ENCODE results near the gene AKNA.

Gene AKNA

DNA sequence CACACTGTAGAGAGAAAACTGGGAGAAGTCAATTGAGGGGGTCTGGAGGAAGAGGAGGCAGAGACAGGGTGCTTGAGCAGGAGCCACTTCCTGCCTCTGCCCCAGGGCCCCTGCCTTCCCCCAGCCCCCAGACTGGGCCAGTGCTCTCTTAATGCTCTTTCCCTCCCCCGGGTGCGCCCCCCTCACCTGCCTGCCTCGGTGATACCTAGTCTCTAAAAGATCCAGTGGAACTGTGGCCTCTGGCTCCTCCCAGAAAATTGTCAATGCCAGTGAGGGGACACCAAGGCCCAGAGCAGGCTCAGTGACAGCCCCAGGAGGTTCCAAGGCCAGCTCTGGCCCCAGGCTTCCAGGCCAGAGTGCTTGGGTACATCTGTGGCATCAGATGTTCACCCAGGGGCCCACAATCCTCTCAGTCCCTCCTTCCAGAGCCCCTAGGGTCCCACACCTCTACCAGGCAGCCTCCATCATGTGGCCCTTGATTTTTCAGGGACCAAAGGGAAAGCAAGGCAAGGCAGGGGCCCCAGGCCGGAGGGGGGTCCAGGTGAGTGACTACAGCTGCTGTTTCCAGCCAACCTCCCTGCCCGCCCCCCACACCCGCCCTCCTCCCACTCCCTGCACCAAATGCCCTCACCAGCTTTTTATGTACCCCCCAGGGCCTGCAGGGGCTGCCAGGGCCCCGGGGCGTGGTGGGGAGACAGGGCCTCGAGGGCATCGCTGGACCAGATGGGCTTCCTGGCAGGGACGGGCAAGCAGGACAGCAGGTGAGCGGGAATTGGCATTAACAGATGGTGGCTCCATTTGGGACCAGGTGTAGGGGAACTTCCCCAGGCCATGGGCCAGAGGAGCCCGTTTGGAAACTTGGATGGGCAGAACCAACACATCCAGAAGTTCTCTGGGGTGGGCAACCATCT lies 98.0 kb downstream of the AKNA start:
- H3K4me3 ChIP-seq (ENCODE audit: low read depth, low read length), result no peak overlapping the region
- DNase-seq (ENCODE audit: low read depth), result no peak
- TF ChIP-seq, protein P1, sequence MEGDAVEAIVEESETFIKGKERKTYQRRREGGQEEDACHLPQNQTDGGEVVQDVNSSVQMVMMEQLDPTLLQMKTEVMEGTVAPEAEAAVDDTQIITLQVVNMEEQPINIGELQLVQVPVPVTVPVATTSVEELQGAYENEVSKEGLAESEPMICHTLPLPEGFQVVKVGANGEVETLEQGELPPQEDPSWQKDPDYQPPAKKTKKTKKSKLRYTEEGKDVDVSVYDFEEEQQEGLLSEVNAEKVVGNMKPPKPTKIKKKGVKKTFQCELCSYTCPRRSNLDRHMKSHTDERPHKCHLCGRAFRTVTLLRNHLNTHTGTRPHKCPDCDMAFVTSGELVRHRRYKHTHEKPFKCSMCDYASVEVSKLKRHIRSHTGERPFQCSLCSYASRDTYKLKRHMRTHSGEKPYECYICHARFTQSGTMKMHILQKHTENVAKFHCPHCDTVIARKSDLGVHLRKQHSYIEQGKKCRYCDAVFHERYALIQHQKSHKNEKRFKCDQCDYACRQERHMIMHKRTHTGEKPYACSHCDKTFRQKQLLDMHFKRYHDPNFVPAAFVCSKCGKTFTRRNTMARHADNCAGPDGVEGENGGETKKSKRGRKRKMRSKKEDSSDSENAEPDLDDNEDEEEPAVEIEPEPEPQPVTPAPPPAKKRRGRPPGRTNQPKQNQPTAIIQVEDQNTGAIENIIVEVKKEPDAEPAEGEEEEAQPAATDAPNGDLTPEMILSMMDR (IDR thresholded peaks at IDR 0.05; ENCODE audit: insufficient read depth, low read depth, low read length, missing control alignments), result no peak

DNA sequence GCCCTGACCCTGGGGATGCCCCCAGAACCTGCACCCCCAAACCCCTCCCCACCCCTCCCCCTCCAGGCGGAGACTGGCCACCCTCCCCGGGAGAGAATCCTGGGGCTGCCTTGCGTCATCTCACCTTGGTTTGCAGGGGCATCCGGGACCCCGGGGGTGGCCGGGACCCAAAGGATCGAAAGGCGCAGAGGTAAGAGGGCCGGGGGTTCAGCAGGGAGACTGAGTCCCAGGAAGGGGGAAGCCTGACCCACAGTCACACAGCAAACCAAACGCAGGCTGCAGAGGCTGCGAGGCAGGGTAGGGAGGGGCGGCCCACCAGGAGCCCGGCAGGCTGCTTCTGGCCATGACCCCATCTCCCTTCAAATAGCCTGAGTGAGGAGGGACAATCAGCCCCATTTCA lies 98.7 kb downstream of the AKNA start:
- no peak overlapping the region for H3K4me3 ChIP-seq (ENCODE audit: low read depth, low read length)
- TF ChIP-seq, protein P1 (IDR thresholded peaks at IDR 0.05; ENCODE audit: insufficient read depth, low read depth, low read length, missing control alignments), result no peak

DNA sequence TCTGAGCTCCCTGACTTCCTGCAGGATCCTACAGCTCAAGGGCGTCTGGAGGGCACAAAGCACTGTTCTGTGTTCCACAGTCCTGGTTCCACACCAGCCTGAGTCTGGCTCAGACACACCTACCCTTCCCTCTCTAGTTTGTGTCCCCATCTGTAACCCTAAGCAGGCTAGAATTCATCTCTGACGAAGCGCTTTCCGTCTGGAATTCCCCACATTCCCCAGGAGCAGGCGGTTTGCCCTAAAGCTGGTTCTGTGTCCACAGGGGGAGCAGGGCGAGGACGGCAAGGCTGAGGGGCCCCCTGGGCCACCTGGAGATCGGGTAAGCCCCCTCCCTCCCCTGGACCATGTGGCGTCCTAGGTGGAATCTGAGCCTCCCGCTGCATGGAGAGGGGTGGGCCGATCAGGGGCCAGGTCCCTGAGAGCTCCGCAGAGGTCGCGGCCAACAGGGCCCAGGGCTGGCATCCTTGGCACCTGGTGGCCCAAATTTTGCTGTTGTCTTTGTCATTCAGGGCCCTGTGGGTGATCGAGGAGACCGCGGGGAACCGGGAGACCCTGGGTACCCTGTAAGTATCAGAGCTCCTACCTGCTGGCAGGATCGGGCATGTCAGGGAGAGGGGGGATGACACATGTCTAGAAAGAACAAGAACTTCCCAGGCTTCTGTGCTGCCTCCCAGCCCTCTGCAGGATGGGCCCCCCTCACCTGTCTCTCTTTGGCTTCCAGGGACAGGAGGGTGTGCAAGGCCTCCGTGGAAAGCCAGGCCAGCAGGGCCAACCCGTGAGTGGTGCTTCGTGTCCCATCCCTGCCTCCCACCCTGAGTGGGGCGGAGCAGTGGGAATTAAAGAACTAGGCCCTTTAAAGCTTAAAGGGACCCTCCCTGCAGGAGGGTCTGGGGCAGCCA lies 99.3 kb downstream of the AKNA start:
- H3K4me3 ChIP-seq (ENCODE audit: low read depth, low read length), result no peak overlapping the region
- TF ChIP-seq, protein P1 (IDR thresholded peaks at IDR 0.05; ENCODE audit: insufficient read depth, low read depth, low read length, missing control alignments), result no peak
- no peak for DNase-seq (ENCODE audit: low read depth)

More for the DNA sequence above, 98.7 kb downstream of the AKNA start:
- DNase-seq (ENCODE audit: low read depth), result no peak

DNA sequence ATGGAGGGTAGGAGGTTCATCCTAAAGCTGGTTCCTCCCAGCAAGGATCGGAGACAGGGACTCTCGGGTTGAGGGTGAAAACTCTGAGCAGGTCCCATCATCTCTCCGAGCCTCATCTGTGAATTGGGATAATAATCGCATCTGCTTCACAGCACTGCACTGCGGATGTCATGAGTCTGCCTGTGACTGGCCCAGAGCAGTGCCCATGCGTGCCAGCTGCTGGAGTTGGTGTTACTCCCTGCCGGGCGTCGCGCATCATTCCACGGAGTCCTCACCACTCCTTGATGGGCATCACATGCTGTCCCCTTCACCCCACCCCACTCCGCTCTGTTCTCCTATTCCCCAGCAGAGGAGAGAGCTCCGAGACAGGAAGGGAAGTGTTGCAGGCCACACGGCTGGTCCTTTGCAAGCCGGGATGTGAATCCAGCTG lies 100.0 kb downstream of the AKNA start:
- no peak overlapping the region for H3K4me3 ChIP-seq (ENCODE audit: low read depth, low read length)
- DNase-seq (ENCODE audit: low read depth), result no peak
- TF ChIP-seq, protein P1 (IDR thresholded peaks at IDR 0.05; ENCODE audit: insufficient read depth, low read depth, low read length, missing control alignments), result no peak

DNA sequence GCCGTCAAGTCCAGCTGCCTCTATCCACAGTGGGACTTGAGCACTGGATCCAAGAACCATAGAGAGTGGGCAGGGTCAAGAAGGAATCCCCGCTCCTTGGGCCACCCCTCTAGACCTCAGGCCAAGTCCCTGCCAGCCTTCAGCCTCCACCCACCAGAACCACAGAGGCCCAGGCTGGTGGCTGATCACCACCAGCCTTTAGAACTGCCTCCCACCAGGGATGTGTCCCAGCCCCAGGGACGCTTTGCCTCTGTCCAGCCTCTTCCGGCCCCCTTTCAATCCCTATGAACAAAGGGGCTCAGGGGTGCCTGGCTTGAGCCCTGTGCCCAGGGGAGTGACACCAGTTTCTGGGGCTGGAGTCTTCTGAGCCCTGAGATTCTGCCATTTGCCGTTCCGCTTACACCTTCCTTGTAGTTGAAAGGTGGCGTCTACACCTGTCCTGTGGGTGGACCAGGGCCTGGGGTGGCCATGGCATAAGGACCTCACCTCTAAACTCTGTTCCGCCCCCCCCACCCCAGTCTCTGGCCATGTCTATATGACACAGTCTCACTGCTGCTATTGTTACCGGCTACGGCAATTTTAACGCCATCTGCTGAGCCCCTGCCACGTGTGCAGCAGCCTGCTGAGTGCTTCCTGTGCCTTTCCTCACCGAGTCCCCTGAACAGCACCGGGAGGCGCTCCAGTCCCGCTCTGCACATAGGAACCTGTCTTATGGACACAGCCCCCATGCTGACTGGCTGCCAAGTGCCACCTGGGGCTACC lies 100.6 kb downstream of the AKNA start:
- TF ChIP-seq, protein P1 (IDR thresholded peaks at IDR 0.05; ENCODE audit: insufficient read depth, low read depth, low read length, missing control alignments), result no peak
- no peak for DNase-seq (ENCODE audit: low read depth)
- no peak overlapping the region for H3K4me3 ChIP-seq (ENCODE audit: low read depth, low read length)

DNA sequence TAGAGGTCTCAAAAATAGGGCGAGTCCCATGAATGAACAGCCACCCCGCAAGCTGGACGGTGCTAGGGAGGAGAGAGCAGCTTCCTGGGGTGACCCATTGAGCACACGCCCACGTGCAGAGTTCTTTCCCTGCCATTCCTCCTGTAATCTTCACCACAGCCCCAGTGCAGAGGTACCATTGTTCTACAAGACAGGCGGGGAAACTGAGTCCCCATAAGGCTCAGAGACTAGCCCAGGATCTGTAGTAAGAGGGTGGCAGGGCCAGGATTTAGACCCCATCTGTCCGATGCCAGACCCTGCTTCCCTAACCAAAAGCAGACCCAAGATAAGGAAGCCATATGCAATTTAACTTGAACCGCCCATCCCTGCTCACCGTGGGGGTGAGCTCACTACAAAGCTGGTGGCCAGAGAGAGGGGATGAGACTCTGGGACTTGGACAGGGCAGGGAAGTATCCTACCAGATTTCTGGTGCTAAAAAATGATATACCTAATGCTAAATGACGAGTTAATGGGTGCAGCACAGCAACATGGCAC lies 101.6 kb downstream of the AKNA start:
- no peak overlapping the region for H3K4me3 ChIP-seq (ENCODE audit: low read depth, low read length)
- TF ChIP-seq, protein P1 (IDR thresholded peaks at IDR 0.05; ENCODE audit: insufficient read depth, low read depth, low read length, missing control alignments), result no peak
- no peak for DNase-seq (ENCODE audit: low read depth)

All from GM12865 (cell line).